A204.1 (cell line): ENCODE data around the gene PANK1.
"Not testable (repeated sequence)": the region's sequence is repeated elsewhere in the genome, so short reads cannot be mapped to it uniquely, and the experiment has no call there.

Experiments
- FAIRE-seq: peaks from 2 replicates; lab custom pipeline; 2012; peaks lifted over from hg19 to GRCh38; lab: Jason Lieb, UNC

PANK1 gene

GRCh38 chr10:89651916-89652573 lies 7.0 kb upstream of the PANK1 start:
- FAIRE-seq: no peak

GRCh38 chr10:89651205-89651915 lies 6.3 kb upstream of the PANK1 start:
- no peak for FAIRE-seq

DNA sequence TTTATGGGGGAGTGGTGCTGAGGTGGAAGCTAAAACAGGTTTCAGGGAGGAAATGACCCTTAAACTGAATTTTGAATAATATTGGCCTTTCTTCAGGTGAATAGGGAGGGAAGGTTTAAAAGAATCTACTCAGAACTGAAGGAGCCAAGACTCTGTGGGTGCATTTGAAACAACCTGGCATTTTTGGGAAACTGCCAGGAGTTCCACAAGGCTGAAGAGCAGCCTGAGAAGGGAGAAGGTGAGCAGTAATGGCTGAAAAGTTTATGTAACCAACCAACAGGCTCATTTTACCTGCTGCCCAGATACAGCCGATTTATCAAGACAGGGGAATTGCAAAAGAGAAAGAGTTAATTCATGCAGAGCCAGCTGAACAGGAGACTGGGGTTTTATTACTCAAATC lies 4.0 kb upstream of the PANK1 start:
- no peak for FAIRE-seq

- FAIRE-seq: no peak
Observed at GRCh38 chr10:89648074-89648473, 3.0 kb upstream of the PANK1 start.

DNA sequence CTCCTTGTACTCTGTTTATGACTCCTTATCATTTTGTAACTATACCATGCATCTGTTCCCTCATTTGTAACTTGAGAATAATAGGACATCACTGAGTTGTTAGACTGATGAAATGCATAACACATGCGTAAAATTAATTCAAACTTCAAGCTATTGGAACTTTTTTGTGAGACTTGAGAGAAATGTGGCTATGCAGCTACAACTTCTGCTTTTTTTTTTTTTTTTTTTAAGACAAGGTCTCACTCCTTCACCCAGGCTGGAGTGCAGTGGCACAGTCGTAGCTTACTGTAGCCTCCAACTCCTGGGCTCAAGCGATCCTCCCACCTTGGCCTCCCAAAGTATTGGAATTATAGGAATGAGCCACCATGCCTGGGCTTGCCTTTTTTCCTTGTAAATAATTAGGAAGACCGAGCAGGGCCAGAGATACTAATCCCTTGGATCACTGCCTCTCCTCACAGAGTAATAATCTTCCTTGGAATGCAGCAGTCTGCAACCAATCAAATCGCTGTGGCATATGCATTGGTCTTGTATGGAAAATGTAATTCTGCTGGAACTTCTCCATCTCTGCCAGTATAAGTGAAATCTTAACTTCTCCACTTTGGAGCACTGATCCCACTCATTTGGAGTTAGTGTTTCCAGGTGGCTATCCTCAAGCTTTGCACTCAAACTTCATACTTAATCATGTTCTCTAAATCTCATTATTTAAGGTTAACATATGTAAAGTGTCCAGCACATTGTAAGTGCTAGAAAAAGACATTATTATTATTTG lies 2.0 kb upstream of the PANK1 start:
- no peak for FAIRE-seq

GRCh38 chr10:89645742-89646172 lies 715 bp upstream of the PANK1 start:
- no peak for FAIRE-seq

DNA sequence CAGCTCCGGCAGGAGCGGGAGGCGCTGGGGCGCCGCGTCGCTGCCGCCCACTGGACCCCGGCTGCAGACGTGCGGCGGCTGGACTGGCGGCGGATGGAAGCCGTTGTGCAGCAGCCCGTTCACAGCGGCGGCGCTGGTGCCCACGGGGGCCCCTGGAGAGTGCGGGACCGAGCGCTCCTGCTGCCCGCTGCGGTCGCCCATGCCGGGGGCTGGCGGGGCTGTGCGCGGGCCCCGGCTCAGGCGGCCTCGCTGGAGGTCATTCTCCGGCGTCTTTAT lies 413 bp downstream of the PANK1 start:
- no peak for FAIRE-seq

DNA sequence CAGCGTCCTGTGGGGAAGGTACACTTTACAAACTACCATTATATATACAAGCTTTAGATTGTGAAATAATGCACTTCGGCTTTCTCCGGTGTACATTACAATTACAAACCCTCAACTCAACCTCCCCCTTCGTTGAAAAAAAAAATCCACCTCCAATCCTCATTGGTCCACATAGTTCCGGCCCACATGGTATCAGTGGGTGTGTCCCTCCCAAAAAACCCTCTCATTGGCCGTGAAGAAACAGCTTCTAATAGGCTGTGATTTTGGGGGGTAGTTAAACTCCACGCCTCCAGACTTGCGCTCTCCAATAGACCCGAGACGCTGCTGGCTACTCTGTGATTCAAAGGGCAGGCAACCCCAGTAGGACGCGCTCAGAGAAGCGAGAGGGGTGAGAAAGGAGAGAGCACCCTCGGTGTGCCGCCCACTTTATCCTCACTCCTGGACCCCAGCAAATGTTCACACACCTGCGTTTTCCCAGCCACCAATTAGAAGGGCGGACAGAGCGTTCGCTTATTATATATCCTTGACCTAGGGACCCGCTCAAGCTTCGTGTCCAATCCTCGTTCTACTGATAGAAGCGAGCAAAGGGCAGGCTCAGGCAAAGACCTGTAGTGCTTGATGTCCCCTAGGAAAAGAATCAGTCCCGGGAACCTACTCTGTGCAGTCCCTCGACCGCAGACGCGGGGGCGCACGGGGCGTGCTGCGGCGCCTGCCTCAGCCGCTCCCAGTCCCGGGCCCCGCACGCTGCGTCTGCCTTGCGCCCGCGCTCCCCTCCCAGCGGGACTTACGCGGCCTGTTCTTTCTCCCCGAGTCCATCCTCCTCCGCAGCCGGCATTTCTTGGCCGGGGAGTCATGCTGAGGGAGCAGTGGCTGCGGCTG lies 991 bp downstream of the PANK1 start:
- peak; percentile 100 for FAIRE-seq

DNA sequence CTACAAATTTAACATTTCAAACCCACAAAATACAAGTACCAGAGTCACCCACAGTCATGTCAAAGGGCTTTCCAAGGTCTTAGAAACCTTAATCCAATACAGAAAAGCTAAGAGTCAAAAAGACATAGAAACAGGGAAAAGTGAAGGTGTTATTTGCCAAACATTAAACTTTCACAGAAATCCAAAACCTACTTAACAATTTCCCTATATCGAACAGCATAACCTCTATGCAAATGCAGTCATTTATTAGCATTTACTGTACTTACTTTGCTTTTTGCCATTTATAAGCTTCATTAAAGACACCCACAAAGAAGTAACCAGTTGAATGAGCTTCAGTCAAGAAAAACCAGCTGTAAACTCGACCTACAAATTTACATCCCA lies 1.6 kb downstream of the PANK1 start:
- no peak for FAIRE-seq

GRCh38 chr10:89642193-89642592 lies 2.8 kb downstream of the PANK1 start:
- FAIRE-seq: no peak

DNA sequence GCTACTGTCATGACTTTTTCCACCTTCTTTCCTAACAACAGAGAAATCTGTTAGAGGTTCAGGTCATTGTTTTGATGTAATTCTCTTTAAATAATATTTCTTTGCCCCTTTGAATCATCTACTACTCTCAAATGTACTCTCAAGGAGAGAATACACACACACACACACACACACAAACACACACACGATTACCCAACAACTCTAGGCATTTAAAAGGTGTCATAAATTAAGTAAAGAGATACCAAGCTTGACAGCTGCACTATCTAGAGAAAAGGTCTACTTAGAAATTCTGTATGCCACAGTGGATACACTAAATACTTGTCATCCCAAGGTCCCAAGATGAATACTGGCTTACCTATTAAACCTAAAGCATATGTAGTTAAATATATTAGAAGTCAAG lies 4.8 kb downstream of the PANK1 start:
- FAIRE-seq: no peak

- FAIRE-seq: no peak
Observed at GRCh38 chr10:89639326-89639725, 5.7 kb downstream of the PANK1 start.

DNA sequence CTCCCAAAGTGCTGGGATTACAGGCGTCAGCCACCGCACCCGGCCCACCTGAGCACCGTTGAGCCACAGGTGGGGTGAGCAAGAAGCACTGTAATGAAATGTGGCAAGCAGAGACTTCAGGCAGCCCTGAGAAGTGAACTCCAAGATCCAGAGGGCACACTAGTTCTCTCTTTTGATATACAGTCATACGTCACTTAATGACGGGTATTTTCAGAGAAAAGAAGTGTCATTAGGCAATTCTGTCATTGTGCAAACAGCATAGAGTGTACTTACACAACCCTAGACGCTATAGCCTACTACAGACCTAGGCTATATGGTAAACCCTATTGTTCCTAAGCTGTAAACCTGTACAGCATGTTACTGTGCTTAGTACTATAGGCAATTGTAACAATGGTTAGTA lies 7.9 kb downstream of the PANK1 start:
- FAIRE-seq: no peak

DNA sequence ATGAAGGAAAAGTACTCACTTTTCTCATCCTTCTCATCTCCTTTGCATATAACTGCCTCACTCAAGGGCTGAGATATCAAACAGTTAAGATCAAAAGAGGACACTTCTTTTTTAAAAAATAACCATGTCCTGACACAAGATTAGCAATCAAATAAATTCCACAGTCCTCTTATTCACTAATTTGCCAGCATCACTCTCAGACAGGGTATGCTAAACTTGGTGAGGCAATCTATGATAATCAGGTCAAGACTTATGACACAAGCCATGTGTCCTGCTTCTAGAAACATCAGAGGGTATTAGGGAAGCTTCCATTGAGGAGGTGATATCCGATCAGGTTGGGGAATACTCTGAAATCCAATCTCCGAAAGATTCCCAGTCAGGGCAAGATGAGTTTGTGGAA lies 10.4 kb downstream of the PANK1 start:
- FAIRE-seq: no peak

- no peak for FAIRE-seq
Observed at GRCh38 chr10:89633484-89633883, 11.6 kb downstream of the PANK1 start.

DNA sequence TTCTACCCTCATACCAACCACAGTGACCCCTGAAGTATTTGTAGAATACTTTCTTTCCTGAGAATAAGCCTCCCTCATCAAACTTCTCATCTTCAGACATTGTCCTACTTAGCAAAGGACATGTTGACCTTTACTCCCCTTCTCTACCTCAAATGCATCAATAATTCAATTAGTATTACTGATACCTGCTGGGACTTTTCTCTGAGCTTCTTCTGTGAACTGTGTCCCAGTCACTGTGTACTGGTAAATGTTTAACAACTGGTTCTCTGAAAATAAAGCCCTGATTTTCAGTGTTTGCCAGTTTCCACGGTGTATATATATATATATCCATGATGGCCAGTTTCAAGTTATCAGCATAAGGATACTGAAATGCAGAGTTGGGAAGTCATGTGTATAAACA lies 12.2 kb downstream of the PANK1 start:
- no peak for FAIRE-seq

DNA sequence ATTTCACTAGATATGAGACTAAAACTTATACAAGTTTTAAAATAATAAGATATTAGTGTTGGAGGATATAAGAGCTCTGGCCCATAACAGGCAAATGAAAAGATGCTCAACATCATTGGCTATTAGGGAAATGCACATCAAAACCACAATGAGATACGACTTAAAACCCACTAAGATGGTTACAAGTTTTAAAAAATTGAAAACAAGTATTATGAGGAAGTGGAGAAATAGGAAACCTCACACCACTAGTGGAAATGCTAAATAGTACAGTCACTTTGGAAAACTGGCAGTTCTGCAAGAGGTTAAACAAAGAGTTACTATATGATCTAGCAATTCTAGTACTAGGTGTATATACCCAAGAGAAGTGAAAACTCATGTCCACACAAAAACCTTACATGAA lies 17.2 kb downstream of the PANK1 start:
- FAIRE-seq: no peak

GRCh38 chr10:89625041-89625765 lies 19.8 kb downstream of the PANK1 start:
- FAIRE-seq: no peak

DNA sequence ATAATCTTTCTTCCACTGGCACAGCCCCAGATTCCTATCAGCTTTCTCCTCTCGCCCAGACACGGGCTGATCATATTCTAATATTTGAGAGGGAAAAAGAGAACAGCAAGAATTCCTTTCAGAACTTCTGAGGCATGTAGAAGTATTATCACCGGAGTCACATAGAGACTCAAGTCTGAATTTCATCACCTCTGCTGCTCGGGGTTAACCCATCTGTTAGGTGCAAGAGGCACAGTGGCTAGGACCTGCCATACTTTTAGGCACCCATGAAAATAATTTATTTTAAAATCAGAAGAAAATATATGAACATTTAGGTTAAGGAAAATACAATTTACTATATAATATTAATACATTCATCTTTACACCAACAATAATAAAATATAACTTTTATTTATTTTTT lies 21.0 kb downstream of the PANK1 start:
- no peak for FAIRE-seq

GRCh38 chr10:89622151-89622550 lies 22.9 kb downstream of the PANK1 start:
- no peak for FAIRE-seq

- FAIRE-seq: no peak
Observed at GRCh38 chr10:89621438-89621837, 23.6 kb downstream of the PANK1 start.

DNA sequence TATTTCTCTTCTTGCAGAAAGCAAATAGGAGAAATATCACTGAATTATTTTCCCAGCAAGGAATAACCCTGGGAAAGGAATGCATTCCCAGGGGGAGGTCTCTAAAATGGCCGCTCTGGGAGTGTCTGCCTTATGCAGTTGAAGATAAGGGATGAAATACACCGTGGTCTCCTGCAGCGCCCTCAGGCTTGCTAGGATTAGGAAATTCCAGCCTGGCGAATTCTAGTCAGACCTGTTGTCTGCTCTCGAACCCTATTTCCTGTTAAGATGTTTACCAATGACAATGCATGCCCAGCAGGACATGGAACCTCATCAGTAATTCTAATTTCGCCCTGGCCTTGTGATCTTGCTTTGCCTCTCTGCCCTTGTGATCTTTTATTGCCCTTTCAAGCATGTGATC lies 24.7 kb downstream of the PANK1 start:
- FAIRE-seq: not testable (repeated sequence)
